Cortex of kidney (tissue), 1 donor: ENCODE measurements around the gene CD58.
"Not testable (repeated sequence)": the region's sequence is repeated elsewhere in the genome, so short reads cannot be mapped to it uniquely, and the experiment has no call there.

Source experiments
- DNase-seq: peaks from one replicate; lab custom pipeline; 2025; lab: John Stamatoyannopoulos, UW

CD58 gene

DNA sequence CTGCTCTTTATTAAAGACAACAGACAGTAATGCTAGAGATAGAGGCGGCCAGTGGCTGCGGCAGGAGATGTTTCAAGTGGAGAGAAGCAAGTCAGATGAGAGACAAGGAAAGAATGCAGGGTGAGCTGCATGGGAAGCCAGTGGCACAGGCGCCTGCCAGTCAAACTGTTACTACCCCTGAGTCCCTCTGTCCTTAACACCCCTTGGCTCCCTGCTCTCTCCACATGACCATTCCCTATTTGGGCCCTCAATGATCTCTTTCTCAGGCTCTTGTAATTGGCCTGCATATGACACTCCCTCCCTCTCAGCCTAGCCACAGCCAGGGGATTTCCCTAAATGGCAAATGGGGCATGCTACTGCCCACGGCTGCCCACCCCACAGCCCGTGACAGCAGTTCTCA is 22.6 kb upstream of the CD58 start:
- DNase-seq, result not testable (repeated sequence)

DNA sequence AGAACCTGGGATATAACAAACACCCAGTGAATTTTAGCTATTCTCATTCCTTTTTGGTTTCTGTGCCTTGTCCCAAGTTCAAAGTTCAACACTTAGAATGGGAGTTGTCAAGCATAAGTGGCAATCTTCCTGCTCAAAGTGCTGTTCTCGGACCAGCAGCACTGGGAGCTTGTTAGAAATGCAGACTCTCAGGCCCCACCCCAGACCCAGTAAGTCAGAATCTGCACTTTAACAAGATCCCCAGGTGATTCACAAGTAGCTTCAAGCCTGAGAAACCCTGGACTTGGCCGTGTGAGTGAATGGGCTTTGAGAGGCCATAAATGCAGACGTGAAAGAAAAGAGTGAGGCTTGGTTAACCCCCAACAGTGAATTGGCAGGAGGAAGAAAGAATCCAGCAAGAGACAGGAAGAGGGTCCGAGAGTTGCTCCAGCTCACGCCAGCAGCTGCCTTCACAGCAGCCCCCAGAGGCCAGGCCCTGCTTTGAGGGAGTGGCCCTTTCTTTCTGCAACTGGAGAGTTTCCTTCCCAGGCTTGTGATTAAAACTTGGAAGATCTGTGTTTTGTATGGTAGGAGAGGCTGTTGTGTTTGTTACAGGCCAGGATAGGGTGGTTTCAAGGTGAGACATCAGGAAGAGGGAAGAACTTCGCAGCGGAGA is 21.3 kb upstream of the CD58 start:
- not testable (repeated sequence) for DNase-seq

GRCh38 chr1:116591006-116591950 is 20.5 kb upstream of the CD58 start:
- DNase-seq, result not testable (repeated sequence)

DNA sequence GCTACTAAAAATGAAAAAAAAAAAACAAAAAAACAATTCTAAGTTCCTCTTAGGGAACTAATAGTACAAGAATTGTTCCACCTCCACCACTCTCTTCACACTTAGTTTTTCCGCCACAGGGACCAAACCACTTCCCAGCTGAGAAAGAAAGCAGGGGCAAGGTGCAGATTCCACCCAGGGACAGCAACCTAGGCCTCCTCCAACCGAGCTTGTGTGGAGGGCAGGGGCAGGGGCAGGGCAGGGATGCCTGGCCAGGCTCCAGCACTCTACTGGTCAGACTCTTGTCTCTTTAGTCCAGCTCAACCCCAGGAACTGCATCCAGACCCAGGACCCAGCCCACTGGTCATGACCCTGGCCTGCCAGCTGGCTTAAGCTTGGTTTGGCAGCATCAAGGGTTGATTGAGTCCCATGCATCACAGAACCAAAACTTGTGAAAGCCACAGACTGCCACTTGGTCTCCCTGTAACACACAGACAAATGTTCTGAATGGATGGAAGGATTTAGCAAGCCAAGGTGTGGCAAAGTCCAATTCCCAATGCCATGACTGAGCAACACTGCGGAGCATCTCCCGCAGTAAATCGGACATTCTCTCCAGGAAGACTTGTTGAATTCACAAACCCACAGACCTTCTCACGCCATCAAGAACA is 19.7 kb upstream of the CD58 start:
- DNase-seq, result not testable (repeated sequence)

DNA sequence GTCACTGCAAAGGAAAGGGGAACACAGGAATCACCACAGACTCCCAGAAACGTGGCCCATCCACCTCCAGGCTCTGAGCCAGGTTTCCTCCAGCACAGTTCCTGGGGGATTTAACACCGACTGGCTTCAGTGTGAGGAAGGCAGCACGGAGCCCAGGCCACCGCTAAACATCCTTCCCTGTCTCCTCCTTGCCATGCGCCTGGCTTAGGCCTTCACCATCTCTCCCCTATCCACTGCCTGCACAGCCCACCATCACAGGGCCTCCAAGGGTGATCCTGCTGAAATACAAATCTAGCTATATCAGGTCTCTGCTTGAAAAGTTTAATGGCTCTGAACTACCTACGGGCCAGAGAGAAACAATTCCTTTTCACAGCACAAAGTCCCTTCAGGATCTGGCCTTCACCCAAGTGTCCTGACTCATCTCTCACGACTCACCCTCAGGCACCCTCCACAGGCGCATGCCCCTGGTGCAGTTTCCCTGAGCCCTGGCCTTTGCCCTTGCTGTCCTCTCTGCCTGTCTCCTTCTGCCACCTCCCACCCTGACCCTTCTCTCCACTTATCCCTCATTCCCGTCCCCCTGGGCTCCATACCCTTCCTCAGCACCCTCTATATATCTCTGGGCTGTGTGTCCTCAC is 18.4 kb upstream of the CD58 start:
- not testable (repeated sequence) for DNase-seq

DNA sequence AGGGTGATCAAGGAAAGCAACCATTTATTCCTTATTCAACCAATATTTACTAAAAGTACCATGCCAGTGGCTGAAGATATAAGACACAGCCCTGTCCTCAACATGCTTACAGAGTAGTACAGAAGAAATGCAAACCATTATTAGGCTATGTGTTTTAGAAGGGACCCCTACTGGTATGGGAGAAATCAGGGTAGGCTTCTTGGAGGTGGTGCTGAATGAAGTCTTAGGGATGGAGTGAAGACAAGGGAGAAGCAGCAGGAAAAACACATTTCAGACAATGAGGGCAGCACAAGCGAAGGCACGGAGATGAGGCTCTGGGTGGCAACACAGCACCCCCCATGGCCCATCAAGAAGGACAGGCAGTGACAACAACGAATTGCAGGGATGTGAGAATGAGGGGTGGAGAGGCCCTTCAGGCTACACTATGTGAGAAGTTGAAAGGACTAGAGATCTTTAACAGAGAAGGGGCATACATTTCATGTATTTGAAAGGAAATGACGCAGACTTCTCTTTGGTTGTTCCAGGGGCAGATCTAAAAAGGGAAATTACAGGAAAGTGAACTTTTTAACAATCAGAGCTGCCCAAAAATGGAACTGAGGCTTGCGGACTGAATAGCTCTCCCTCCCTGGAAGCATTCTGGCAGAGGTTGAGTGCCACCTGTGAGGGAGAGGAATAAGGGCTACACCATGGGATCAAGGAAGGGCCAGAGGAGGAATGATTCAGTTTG is 16.8 kb upstream of the CD58 start:
- no peak for DNase-seq

DNA sequence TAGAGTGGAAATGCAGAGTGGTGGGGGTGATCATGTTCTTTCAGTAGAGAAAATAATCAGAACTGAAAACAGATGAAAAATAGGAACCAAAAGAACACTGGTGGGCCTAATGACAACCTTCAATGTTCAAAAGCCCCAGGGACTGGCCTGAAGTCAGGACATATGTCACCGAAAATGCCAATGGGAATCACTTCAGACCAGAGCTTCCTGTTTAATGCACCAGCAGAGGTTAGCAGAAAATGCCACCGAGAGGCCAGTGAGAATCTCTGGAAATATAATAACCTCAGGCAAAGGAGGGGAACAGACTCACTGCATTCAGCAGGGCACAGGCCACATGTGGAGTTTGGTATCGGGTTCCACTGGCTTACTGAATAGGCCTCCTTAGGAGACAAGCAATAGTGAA is 15.9 kb upstream of the CD58 start:
- DNase-seq, result no peak

DNA sequence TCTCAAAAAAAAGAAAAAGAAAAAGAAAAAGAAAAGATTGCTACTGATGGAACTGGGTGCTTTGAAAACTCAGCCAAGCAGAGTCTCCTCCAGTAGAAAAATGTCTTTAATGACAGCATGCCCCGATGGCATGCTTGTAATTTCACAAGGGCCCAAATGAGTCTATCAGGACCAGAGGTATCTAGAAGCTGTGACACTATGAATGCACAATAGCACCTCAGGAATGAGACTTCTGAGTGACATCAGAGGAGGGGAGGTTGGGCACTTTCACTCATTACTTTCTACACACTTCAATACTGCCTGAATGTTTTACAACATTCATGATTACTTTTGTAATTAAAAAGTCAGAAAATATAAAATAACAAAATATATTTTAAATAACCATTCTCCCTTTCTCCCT is 15.1 kb upstream of the CD58 start:
- no peak for DNase-seq

DNA sequence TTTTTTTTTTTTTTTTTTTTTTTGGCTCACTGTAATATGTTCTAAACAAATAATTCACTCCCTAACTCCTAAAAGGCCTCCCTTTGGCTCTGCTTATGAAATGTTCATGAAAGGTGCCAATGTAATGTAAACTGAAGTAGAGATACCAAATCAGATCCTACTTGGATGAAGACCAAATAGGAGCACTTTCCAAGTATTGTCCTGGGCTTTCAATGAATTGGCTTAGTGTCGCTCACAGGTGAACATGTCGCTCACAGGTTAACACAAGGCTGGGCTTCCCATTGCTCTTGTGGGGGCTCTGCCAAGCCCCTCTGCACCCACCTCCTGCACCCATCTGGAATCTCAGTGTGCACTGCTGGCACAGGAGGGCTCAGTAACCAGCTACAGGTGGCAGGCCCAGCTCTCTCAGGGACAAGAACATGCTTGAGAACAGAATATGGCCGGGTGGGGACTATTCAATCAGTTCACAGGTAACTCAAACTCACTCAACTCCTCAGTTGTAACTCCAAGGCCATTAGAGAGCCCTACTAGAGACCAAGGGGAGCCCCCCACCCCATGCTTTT is 10.6 kb upstream of the CD58 start:
- DNase-seq, result no peak

GRCh38 chr1:116580446-116581322 is 9.9 kb upstream of the CD58 start:
- no peak for DNase-seq

GRCh38 chr1:116579259-116579875 is 8.5 kb upstream of the CD58 start:
- DNase-seq, result no peak

- DNase-seq, result no peak
Observed at GRCh38 chr1:116578581-116578980, 7.8 kb upstream of the CD58 start.

DNA sequence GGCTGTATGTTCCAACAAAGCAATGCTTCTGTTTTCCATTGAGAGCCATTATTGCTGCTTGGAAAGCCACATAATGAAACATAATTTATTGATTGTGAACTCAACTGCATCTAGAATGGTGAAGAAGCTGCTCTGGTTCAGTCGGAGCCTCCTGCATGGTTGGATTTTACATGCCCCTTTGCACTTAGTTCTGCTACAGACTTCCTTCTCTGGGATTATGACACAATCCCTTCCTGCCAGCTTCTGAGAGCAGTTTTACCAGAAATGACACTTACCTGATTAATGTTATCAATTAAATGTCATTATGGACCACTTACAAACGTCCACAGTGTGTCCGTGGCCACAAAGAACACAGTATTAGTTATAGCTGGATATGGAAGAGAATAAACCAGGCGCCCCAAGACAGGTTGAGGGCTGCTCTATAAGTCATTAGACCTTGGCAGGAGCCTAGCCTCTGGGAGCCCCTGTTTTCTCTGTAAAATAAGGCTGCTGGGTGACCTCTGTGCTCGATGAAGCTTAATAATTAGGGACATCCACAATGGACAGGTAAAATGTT is 7.0 kb upstream of the CD58 start:
- DNase-seq, result no peak

- DNase-seq, result no peak
Observed at GRCh38 chr1:116574581-116575291, 3.9 kb upstream of the CD58 start.

- no peak for DNase-seq
Observed at GRCh38 chr1:116573431-116574095, 2.7 kb upstream of the CD58 start.

DNA sequence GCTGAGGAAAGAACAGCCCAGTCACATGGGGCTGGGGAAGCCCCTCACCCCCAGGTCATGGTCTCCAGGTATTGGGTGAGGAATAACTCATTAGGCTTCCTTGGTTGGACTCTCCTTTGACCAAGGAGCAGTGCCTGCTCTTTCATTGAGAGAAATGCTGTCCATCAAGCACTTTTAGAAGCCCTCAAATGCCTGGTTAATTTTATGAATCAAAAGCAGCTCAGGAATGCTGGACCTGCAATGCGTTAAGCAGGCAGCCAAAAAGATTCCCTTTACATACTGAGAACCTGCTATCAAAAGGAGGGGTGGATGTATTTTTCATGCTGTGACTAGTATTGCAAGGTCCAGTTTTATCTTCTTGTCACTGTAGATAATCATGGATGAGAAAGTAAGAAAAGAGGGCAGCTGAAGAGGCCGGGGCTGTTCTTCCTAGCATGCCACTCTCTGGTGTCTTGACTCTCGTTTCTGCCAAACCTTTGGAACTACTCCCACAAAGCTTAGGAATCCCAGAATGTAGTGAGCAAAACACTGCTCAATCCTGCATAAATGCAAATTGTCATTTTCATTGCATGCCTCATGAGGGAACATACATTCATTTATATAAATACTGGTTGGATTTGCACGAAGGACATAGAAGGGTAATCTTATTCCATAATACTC is 2.1 kb upstream of the CD58 start:
- DNase-seq, result no peak

- no peak for DNase-seq
Observed at GRCh38 chr1:116572099-116572498, 1.3 kb upstream of the CD58 start.
